K562 (cell line): Measurements from ENCODE around the gene ARL6IP4.

Experiments used
- CTCF ChIP-seq, 3 experiments: IDR thresholded peaks in 2 of 3; conservative IDR thresholded peaks in 1 of 3; 2 replicates each; pipeline ENCODE4 v1.5.1; 2011 to 2012; ENCODE audit warnings: low read length in 3 of 3, mild to moderate bottlenecking in 3 of 3, control low read depth in 2 of 3, improper control_type of control experiment in 1 of 3, inconsistent platforms in 1 of 3, low read depth in 1 of 3, mixed read lengths in 1 of 3, moderate library complexity in 1 of 3; ENCODE audit not compliant: insufficient read depth in 2 of 3
- PHTF2 ChIP-seq: fragments of 250-450 bp; sonication (Bioruptor Pico); IDR thresholded peaks from 2 replicates; pipeline ENCODE4 v1.5.0; 2021; ENCODE audit warnings: mild to moderate bottlenecking
- POLR2A ChIP-seq: fragments of 450-650 bp; conservative IDR thresholded peaks from 2 replicates; pipeline ENCODE4 v1.6.1; 2016
- ZBTB43 ChIP-seq: sonication (generic); formaldehyde crosslinking; IDR thresholded peaks from 2 replicates; pipeline ENCODE4 v1.8.0; 2023; ENCODE audit warnings: mild to moderate bottlenecking, missing genetic modification reagents
- ZNF778 ChIP-seq: fragments of 450-650 bp; formaldehyde crosslinking; IDR thresholded peaks from 2 replicates; pipeline ENCODE4 v1.4.0; 2020; ENCODE audit warnings: mild to moderate bottlenecking, moderate library complexity

GRCh38 chr12:122946690-122947341 is 33.7 kb upstream of the ARL6IP4 start:
- TF ChIP-seq ZBTB43 = no peak
- TF ChIP-seq CTCF (IDR thresholded peaks at IDR 0.05 in 2 of 3, conservative IDR thresholded peaks at IDR 0.05 in 1 of 3; ENCODE audit: insufficient read depth in 2 of 3, low read depth in 1 of 3, low read length in 3 of 3) = peak; percentile 47 to 48 (median 47); a peak in 5 of 6 replicates
- TF ChIP-seq POLR2A = no peak
- TF ChIP-seq ZNF778 (CRISPR knock-in tag) = no peak
- TF ChIP-seq PHTF2 (CRISPR knock-in tag) = no peak
